A549 (cell line): ENCODE measurements around the gene SNAI1. TPM values are rescaled to one million over a fixed set of nuclear protein-coding genes. Genes with fewer than 3 reads are reported as not detected.

Experiments used
- ATAC-seq, 2 experiments: fragments of 200-7000 bp in 1 of 2; fragments of >200 bp in 1 of 2; cut with Nextera tagmentation in 1 of 2; cut with Tn5 transposase in 1 of 2; 3 replicates each; pipeline versions ENCODE4 v1.8.0 to v1.9.1; 2018 to 2020; ENCODE audit warnings: mild to moderate bottlenecking in 1 of 2, moderate library complexity in 1 of 2
- CTCF ChIA-PET: fragments of 300-600 bp; sonication (Branson Sonifier 250); formaldehyde crosslinking; extraction: SDS; loops from one replicate; lab custom pipeline; 2021; ENCODE audit warnings: antibody characterized with exemption, inconsistent platforms; lab: Yijun Ruan, JAX
- POLR2A ChIA-PET: fragments of 350-600 bp; formaldehyde crosslinking; extraction: SDS; loops from one replicate; lab custom pipeline; 2021; ENCODE audit warnings: antibody characterized with exemption, inconsistent platforms; lab: Yijun Ruan, JAX
- DNase-seq, 2 experiments: peaks; one replicate each; pipeline versions ENCODE4 v3.0.0 to v3.0.0-alpha.2; 2011 to 2016; ENCODE audit warnings: low read depth in 1 of 2, low spot score in 1 of 2
- FAIRE-seq: peaks from 2 replicates; lab custom pipeline; 2011; peaks lifted over from hg19 to GRCh38; lab: Jason Lieb, UNC
- H3K27ac ChIP-seq, 2 experiments: fragments of >200 bp; sonication (Bioruptor Twin); formaldehyde crosslinking; 3 replicates each; pipeline ENCODE4 v1.5.1; 2016 to 2017
- H3K4me1 ChIP-seq: fragments of >200 bp; sonication (Bioruptor Twin); formaldehyde crosslinking; 3 replicates; pipeline ENCODE4 v1.6.1; 2016
- H3K4me2 ChIP-seq: fragments of >200 bp; sonication (Bioruptor Twin); formaldehyde crosslinking; 3 replicates; pipeline ENCODE4 v1.6.1; 2016
- H3K4me3 ChIP-seq: fragments of >200 bp; sonication (Bioruptor Twin); formaldehyde crosslinking; 3 replicates; pipeline ENCODE4 v1.5.1; 2016
- H3K9me3 ChIP-seq: fragments of >200 bp; sonication (Bioruptor Twin); formaldehyde crosslinking; 3 replicates; pipeline ENCODE4 v1.6.1; 2016
- BCL3 ChIP-seq: fragments of >200 bp; sonication (Bioruptor Twin); formaldehyde crosslinking; IDR thresholded peaks from 3 replicates; pipeline ENCODE4 v1.6.1; 2016
- BHLHE40 ChIP-seq: IDR thresholded peaks from 2 replicates; pipeline ENCODE4 v1.6.1; 2012; ENCODE audit warnings: low read depth, low read length, inconsistent platforms
- CBX2 ChIP-seq: fragments of 200-600 bp; sonication (generic); IDR thresholded peaks from 2 replicates; pipeline ENCODE4 v1.6.1; 2016; ENCODE audit warnings: low read depth, mild to moderate bottlenecking, borderline replicate concordance
- CEBPB ChIP-seq, 2 experiments: fragments of >200 bp in 1 of 2; sonication (Bioruptor Twin) in 1 of 2; formaldehyde crosslinking in 1 of 2; IDR thresholded peaks; 2 replicates each; pipeline ENCODE4 v1.6.1; 2012 to 2016
- EHMT2 ChIP-seq: fragments of 200-600 bp; sonication (generic); IDR thresholded peaks from 2 replicates; pipeline ENCODE4 v1.6.1; 2016; ENCODE audit warnings: antibody characterized with exemption, low read depth, mild to moderate bottlenecking, moderate library complexity
- FOSB ChIP-seq: fragments of 250-450 bp; sonication (Bioruptor Pico); IDR thresholded peaks from 2 replicates; pipeline ENCODE4 v1.5.0; 2020; ENCODE audit warnings: mild to moderate bottlenecking, moderate library complexity
- HDAC2 ChIP-seq: fragments of 200-600 bp; sonication (generic); IDR thresholded peaks from 2 replicates; pipeline ENCODE4 v1.6.1; 2016
- HEYL ChIP-seq: fragments of 250-450 bp; sonication (Bioruptor Pico); IDR thresholded peaks from 2 replicates; pipeline ENCODE4 v1.8.0; 2021; ENCODE audit warnings: mild to moderate bottlenecking, moderate library complexity
- HMGXB4 ChIP-seq: fragments of 250-450 bp; sonication (Bioruptor Pico); IDR thresholded peaks from 2 replicates; pipeline ENCODE4 v1.5.0; 2021; ENCODE audit warnings: mild to moderate bottlenecking, moderate library complexity, borderline replicate concordance
- KDM1A ChIP-seq: fragments of 200-600 bp; sonication (generic); IDR thresholded peaks from 2 replicates; pipeline ENCODE4 v1.6.1; 2016; ENCODE audit warnings: low read depth, mild to moderate bottlenecking
- MAFK ChIP-seq: fragments of 450-650 bp; IDR thresholded peaks from 2 replicates; pipeline ENCODE4 v1.6.1; 2014; ENCODE audit not compliant: partially characterized antibody
- PBX3 ChIP-seq: IDR thresholded peaks from 2 replicates; pipeline ENCODE4 v1.6.1; 2012
- POLR2A ChIP-seq: IDR thresholded peaks from 2 replicates; pipeline ENCODE4 v1.6.1; 2012; ENCODE audit warnings: mild to moderate bottlenecking, low read length
- POLR2AphosphoS2 ChIP-seq: conservative IDR thresholded peaks from 2 replicates; pipeline ENCODE4 v1.6.1; 2012; ENCODE audit warnings: low read length, improper control_type of control experiment, inconsistent platforms
- RARB ChIP-seq: fragments of 250-450 bp; sonication (Bioruptor Pico); IDR thresholded peaks from 2 replicates; pipeline ENCODE4 v1.8.0; 2021; ENCODE audit warnings: mild to moderate bottlenecking, moderate library complexity
- SREBF2 ChIP-seq: fragments of 450-650 bp; IDR thresholded peaks from 2 replicates; pipeline ENCODE4 v1.6.1; 2014; ENCODE audit warnings: mild to moderate bottlenecking, moderate library complexity
- TFCP2L1 ChIP-seq: fragments of 250-450 bp; sonication (Bioruptor Pico); IDR thresholded peaks from 2 replicates; pipeline ENCODE4 v1.5.0; 2021; ENCODE audit warnings: mild to moderate bottlenecking
- TP53 ChIP-seq: fragments of 250-450 bp; sonication (Bioruptor Pico); IDR thresholded peaks from 2 replicates; pipeline ENCODE4 v1.5.0; 2021; ENCODE audit warnings: mild to moderate bottlenecking, moderate library complexity
- whole genome bisulfite sequencing: methylation state at CpG from one replicate; pipeline ENCODE4 v1.1.6; 2017; ENCODE audit errors: missing lambda C conversion rate; 5-methylcytosine and 5-hydroxymethylcytosine counted together
- polyA plus RNA-seq, 4 experiments: library from polyadenylated mRNA; depleted of rRNA in 3 of 4; stranded (reverse); fragments of >200 nt; fragmentation: RNase III in 1 of 4; extraction: RNeasy Plus Mini Kit Qiagen cat#74134 plus additional on column Dnase treatment in 1 of 4; gene quantifications; 2 replicates in 3 of 4; 3 replicates in 1 of 4; pipeline ENCODE4 v1.2.3, GENCODE V29; 2011 to 2017
- TF ChIP-seq, protein P1 (sequence below): fragments of 450-650 bp; IDR thresholded peaks from 2 replicates; pipeline ENCODE4 v1.6.1; 2014; ENCODE audit warnings: antibody characterized with exemption
- TF ChIP-seq, protein P2 (sequence below): fragments of >200 bp; sonication (Bioruptor Twin); formaldehyde crosslinking; IDR thresholded peaks from 2 replicates; pipeline ENCODE4 v1.6.1; 2016

The SNAI1 gene
- polyA plus RNA-seq, 2 of the 4 experiments (the other 2 are of a cell fraction) = 7.0 to 11.1 TPM

DNA sequence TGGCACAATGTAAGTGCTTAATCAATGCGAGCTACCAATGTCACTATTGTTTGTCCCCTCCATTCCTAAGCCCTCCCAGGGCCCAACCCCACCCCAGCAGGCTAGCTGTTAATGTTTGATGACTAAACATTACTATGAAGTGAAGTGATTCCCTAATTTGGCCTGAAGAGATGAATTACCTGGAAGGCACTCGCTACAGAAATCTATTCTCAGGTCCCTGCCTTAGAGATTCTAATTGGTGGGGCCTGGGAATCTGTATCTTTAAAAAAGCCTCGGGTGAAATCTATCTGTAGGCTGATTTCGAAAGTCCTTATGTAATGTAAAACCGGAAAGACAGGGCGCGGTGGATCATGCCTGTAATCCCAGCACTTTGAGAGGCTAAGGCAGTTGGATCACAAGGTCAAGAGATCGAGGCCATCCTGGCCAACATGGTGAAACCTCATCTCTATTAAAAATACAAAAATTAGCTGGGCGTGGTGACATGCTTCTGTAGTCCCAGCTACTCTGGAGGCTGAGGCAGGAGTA lies 16.9 kb upstream of the SNAI1 start:
- ATAC-seq (no peak), DNase-seq (no peak), FAIRE-seq (no peak)

GRCh38 chr20:49966861-49967260 lies 15.9 kb upstream of the SNAI1 start:
- Histone ChIP-seq H3K4me3 (no peak overlapping the region), H3K4me2 (no peak overlapping the region), H3K9me3 (no peaks in the 10 kb centered on the region)
- WGBS = 93% methylated on average over 2 of the region's 2 CpGs
- CTCF ChIA-PET = interaction anchor here (0.9 to 11.4 kb wide), 5 partner anchors 10 to 203 kb away, joined by 3 to 90 read pairs (median 4); no protein-coding TSS in a partner anchor
- TF ChIP-seq MAFK (no peak), TP53 (CRISPR knock-in tag) (no peak), HDAC2 (no peak), BHLHE40 (no peak), POLR2AphosphoS2 (no peak)
- TF ChIP-seq, all 56 proteins: peak for 0
- POLR2A ChIA-PET = no interaction called here
- ATAC-seq = no peak; a peak in 1 of 6 replicates
- no peak overlapping the region for H3K27ac ChIP-seq
- H3K4me1 ChIP-seq = peaks cover 25% of the 10 kb centered on the region
- no peak for DNase-seq
- FAIRE-seq = no peak

More for the DNA sequence above, 16.9 kb upstream of the SNAI1 start:
- Histone ChIP-seq H3K4me1 (peaks cover 25% of the 10 kb centered on the region), H3K4me3 (no peak overlapping the region), H3K27ac (no peak overlapping the region), H3K4me2 (no peak overlapping the region), H3K9me3 (no peaks in the 10 kb centered on the region)
- TF ChIP-seq CEBPB (IDR thresholded peaks at IDR 0.05) (no peak), POLR2A (no peak), TFCP2L1 (CRISPR knock-in tag) (no peak), TP53 (CRISPR knock-in tag) (no peak), SREBF2 (no peak), HEYL (no peak), EHMT2 (no peak), BCL3 (no peak), KDM1A (no peak)
- TF ChIP-seq, protein P1, sequence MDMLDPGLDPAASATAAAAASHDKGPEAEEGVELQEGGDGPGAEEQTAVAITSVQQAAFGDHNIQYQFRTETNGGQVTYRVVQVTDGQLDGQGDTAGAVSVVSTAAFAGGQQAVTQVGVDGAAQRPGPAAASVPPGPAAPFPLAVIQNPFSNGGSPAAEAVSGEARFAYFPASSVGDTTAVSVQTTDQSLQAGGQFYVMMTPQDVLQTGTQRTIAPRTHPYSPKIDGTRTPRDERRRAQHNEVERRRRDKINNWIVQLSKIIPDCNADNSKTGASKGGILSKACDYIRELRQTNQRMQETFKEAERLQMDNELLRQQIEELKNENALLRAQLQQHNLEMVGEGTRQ = no peak
- TF ChIP-seq, protein P2, sequence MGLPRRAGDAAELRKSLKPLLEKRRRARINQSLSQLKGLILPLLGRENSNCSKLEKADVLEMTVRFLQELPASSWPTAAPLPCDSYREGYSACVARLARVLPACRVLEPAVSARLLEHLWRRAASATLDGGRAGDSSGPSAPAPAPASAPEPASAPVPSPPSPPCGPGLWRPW = no peak
- ChIA-PET POLR2A (no interaction called here), CTCF (interaction anchor here (0.5 to 11.4 kb wide), 12 partner anchors 9 to 212 kb away, joined by 3 to 90 read pairs (median 5); no protein-coding TSS in a partner anchor)
- 65% methylated on average over 9 of the region's 9 CpGs for WGBS

- ATAC-seq = no peak
- Histone ChIP-seq H3K27ac (peak overlapping the region in 1 of 2 experiments; percentile 52; a peak in 3 of 6 replicates), H3K4me2 (peak overlapping the region; percentile 53), H3K9me3 (no peaks in the 10 kb centered on the region), H3K4me1 (peaks cover 25% of the 10 kb centered on the region)
- no peak for TF ChIP-seq EHMT2
- TF ChIP-seq CBX2 = no peak
- no peak for TF ChIP-seq MAFK
- TF ChIP-seq RARB = no peak
- no peak for TF ChIP-seq HMGXB4 (CRISPR knock-in tag)
- TF ChIP-seq PBX3 = no peak
- TF ChIP-seq FOSB = no peak
- TF ChIP-seq, all 56 proteins: peak for 0
- WGBS = 63% methylated on average over 3 of the region's 3 CpGs
- ChIA-PET POLR2A (no interaction called here), CTCF (interaction anchor here (0.6 to 28.4 kb wide), 4 partner anchors 11 to 99 kb away, joined by 3 to 1049 read pairs (median 46); no protein-coding TSS in a partner anchor)
- no peak overlapping the region for H3K4me3 ChIP-seq
- DNase-seq (no peak), FAIRE-seq (no peak)
Measured at GRCh38 chr20:49969234-49969633, 13.5 kb upstream of the SNAI1 start.
